Neural cell (in vitro differentiated cells): ENCODE data around the gene ZCCHC3.

Source experiments
- MXI1 ChIP-seq: fragments of 450-650 bp; conservative IDR thresholded peaks from 2 replicates; pipeline ENCODE4 v1.6.1; 2014; ENCODE audit warnings: antibody characterized with exemption, mild to moderate bottlenecking; ENCODE audit not compliant: poor library complexity, severe bottlenecking
- POLR2AphosphoS5 ChIP-seq: IDR thresholded peaks from 2 replicates; pipeline ENCODE4 v1.6.1; 2012
- TF ChIP-seq, protein P1 (sequence below): fragments of 450-650 bp; IDR thresholded peaks from 2 replicates; pipeline ENCODE4 v1.5.1; 2014; ENCODE audit warnings: antibody characterized with exemption, mild to moderate bottlenecking, moderate library complexity; ENCODE audit not compliant: poor library complexity, severe bottlenecking

DNA sequence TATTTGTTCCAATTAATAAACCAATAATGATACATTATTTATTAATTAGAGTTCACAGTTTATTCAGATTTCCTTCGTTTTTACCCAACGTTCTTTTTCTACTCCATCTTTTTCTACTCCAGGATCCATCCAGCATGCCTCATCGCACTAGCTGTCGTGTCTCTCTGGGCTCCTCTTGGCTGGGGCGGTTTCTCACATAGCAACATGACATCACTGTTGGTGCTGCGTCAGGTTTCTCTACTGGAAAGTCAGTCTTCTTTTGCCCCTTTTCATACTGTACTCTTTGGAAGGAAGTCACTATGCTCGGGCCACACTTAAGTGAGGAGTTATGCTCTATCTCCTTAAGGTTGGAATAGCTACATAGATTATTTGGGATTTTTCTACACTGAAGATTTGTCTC is 14.2 kb downstream of the ZCCHC3 start:
- no peak for TF ChIP-seq POLR2AphosphoS5
- TF ChIP-seq, protein P1, sequence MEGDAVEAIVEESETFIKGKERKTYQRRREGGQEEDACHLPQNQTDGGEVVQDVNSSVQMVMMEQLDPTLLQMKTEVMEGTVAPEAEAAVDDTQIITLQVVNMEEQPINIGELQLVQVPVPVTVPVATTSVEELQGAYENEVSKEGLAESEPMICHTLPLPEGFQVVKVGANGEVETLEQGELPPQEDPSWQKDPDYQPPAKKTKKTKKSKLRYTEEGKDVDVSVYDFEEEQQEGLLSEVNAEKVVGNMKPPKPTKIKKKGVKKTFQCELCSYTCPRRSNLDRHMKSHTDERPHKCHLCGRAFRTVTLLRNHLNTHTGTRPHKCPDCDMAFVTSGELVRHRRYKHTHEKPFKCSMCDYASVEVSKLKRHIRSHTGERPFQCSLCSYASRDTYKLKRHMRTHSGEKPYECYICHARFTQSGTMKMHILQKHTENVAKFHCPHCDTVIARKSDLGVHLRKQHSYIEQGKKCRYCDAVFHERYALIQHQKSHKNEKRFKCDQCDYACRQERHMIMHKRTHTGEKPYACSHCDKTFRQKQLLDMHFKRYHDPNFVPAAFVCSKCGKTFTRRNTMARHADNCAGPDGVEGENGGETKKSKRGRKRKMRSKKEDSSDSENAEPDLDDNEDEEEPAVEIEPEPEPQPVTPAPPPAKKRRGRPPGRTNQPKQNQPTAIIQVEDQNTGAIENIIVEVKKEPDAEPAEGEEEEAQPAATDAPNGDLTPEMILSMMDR: no peak
- TF ChIP-seq MXI1: no peak
